GM11168 (cell line): ENCODE data around the gene GAPVD1.
"Not testable (repeated sequence)": the region's sequence is repeated elsewhere in the genome, so short reads cannot be mapped to it uniquely, and the experiment has no call there.

Source experiments
- in situ Hi-C: fragments of 300-500 bp; cut with MboI; formaldehyde crosslinking; loops from one replicate; pipeline ENCODE4 v1.12.0; 2022; ENCODE audit warnings: low sequenced_read_pairs; ENCODE audit not compliant: unreplicated experiment

The GAPVD1 gene

DNA sequence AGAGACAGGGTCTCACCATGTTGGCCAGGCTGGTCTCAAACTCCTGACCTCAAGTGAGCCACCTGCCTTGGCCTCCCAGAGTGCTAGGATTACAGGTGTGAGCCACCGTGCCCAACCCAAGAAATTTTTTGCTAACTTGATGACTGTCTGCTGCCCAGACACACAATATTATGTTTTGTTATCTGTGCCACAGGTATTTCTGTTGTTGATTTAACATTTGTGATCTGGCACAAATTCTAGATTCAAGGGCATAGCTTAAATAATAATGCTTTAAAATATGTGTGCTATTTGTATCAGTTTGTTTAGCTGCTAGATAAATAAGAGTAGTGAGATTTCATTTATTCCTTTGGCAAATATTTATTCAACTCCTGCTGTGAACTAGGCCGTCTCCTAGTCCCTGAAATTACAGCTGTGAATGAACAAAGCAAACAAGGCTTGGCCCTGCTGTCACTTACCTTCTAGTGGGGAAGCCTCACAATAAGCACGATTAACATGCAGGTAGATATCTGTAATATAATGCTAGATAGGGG, 35.3 kb downstream of the GAPVD1 start:
- in situ Hi-C loops: no loop called here

DNA sequence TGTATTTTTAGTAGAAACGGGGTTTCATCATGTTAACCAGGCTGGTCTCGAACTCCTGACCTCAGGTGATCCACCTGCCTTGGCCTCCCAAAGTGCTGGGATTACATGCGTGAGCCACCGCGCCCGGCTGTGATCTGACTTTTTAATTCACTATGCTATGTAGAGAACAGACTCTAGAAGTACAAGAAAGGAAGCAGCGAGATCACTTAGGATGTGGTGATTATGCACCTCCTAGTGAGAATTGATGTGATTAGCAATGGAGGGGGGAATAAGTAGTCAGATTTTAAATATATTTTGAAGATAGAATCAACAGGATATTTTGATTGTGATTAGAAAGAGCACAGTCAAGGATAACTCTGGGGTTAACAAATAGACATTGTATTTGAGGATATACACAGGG, 36.3 kb downstream of the GAPVD1 start:
- in situ Hi-C loops: no loop called here

- in situ Hi-C loops: no loop called here
Observed at GRCh38 chr9:125302241-125302640, 40.6 kb downstream of the GAPVD1 start.

GRCh38 chr9:125304273-125304672, 42.6 kb downstream of the GAPVD1 start:
- in situ Hi-C loops: no loop called here

DNA sequence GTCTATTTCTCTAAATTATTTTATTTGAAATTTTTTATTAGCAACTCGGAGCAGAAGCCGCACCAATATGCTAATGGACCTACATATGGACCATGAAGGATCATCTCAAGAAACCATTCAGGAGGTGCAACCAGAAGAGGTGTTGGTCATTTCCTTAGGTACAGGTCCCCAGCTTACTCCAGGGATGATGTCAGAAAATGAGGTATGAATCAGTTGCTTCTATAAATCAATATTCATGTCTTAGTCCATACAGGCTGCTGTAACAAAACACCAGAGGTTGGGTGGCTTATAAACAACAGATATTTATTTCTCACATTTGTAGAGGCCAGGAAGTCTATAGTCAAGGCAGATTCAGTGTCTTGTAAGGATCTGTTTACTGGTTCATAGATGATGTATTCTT, 50.8 kb downstream of the GAPVD1 start:
- in situ Hi-C loops: no loop called here

DNA sequence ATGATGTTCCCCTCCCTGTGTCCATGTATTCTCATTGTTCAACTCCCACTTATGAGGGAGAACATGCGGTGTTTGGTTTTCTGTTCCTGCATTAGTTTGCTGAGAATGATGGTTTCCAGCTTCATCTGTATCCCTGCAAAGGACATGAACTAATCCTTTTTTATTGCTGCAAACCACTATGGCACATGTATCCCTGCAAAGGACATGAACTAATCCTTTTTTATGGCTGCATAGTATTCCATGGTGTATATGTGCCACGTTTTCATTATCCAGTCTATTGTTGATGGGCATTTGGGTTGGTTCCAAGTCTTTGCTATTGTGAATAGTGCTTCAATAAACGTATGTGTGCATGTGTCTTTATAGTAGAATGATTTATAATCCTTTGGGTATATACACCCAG, 54.7 kb downstream of the GAPVD1 start:
- in situ Hi-C loops: not testable (repeated sequence)

DNA sequence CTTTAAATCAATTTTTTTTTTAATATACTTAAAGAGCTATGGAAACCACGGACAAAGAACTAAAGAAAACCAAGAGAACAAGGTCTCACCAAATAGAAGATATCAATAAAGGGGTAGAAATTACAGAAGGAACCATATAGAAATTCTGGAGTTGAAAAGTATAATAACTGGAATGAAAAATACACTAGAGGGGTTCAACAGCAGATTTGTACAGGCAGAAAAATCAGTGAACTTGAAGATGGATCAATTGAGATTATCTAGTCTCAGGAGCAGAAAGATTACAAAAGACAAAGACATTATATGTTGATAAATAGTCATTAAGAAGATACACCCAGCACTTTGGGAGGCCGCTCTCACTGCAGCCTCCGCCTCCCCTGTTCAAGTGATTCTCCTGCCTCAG, 56.1 kb downstream of the GAPVD1 start:
- in situ Hi-C loops: no loop called here

DNA sequence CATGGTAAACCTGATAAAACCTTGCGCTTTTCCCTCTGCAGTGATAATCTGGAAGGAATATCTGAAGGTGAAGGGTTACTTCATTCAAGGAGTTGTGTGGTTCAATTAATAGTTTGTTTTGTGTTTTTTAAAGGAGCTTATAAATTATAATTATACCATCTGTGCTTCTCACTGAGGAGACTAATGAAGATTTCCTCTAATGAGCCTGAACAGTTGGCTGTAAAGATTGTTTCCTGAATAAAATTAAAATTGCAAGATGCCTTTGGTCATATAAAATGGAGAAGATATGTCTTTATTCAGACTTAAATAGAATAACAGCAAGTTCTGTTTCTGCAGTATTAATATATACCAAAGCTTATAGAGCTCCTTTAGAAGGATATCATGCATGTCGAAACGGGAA, 59.9 kb downstream of the GAPVD1 start:
- in situ Hi-C loops: no loop called here

- in situ Hi-C loops: no loop called here
Observed at GRCh38 chr9:125323615-125324014, 62.0 kb downstream of the GAPVD1 start.

DNA sequence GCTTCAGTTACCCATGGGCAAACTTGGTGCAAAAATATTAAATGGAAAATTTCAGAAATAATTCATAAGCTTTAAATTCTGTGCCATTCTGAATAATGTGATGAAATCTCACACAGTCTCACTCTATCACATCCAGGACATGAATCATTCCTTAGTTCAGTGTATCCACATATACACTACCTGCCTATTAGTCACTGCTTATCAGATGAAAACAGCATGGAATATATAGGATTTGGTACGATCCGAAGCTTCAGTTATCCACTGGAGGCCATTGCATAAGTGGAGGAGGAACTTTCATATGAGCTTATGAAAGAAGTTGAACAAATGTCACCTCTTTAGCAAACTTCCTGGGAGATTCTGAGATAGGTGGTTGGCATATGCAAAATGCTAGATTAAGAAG, 64.2 kb downstream of the GAPVD1 start:
- in situ Hi-C loops: no loop called here

- in situ Hi-C loops: no loop called here
Observed at GRCh38 chr9:125329978-125330377, 68.4 kb downstream of the GAPVD1 start.

- in situ Hi-C loops: no loop called here
Observed at GRCh38 chr9:125330587-125330986, 69.0 kb downstream of the GAPVD1 start.

GRCh38 chr9:125332527-125332926, 70.9 kb downstream of the GAPVD1 start:
- in situ Hi-C loops: no loop called here

- in situ Hi-C loops: no loop called here
Observed at GRCh38 chr9:125337236-125337635, 75.6 kb downstream of the GAPVD1 start.

- in situ Hi-C loops: no loop called here
Observed at GRCh38 chr9:125338929-125339328, 77.3 kb downstream of the GAPVD1 start.

DNA sequence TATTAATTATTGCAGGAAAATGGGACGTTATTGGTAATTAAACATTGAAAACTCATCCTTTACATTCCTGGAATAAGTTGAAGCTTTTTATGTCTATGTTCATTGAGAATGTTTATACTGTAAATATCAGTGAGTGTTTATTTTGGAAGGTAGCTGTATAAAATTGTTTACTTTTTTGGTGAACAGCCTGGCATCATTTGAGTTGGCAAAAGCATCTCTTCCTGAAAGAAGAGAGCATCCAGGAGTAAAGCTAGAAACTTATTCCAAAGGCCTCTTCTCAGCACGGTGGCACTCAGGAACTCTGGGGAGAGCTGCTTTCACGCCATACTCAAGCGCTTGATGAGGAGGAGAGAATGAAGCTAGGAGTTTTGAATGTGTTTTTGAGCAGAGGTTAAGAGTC, 79.9 kb downstream of the GAPVD1 start:
- in situ Hi-C loops: no loop called here

GRCh38 chr9:125343518-125344275, 82.1 kb downstream of the GAPVD1 start:
- in situ Hi-C loops: no loop called here

DNA sequence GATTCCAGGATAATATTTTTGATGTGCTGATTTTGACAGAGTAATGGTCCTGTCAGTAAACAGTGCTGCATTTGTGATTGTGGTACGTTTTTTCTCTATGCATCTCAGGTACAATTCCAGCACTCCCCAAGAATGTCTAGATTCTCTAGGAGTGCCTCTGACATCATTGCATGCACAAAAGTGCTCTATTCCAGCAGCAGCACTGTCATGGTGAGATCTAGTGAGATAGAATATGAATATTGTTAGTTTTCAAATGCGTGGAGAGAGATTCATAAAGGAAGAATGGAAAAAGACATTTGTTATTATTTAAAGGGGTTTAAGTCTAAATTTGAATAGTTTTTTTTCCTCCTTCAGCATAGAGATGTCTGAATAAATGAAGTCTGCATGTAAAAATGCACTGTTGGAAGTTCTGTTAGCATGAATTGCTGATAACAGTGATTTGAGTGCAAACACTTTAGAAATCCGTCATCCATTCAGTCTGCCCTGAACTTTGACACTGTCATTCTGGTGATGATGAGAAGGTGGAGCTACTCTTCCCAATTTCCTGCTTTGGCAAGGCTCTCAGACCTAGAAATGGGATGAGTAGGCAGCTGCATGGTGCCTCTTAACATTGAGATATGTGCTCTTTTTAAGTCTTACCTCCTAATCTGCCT, 84.6 kb downstream of the GAPVD1 start:
- in situ Hi-C loops: no loop called here

DNA sequence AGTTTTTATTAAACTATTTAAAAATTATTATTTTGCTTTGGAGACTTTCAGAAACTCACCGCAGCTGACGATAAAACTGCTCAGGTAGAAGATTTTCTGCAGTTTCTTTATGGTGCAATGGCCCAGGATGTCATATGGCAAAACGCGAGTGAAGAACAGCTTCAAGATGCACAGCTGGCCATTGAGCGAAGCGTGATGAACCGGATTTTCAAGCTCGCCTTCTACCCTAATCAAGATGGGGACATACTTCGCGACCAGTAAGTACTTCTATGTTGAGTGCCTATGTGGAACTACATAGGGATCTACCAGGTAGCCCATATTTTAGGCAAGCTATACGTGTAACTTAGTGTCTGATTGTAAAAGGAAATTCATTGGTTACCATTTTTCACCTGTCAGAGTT, 94.0 kb downstream of the GAPVD1 start:
- in situ Hi-C loops: no loop called here

GRCh38 chr9:125356032-125356431, 94.4 kb downstream of the GAPVD1 start:
- in situ Hi-C loops: no loop called here

DNA sequence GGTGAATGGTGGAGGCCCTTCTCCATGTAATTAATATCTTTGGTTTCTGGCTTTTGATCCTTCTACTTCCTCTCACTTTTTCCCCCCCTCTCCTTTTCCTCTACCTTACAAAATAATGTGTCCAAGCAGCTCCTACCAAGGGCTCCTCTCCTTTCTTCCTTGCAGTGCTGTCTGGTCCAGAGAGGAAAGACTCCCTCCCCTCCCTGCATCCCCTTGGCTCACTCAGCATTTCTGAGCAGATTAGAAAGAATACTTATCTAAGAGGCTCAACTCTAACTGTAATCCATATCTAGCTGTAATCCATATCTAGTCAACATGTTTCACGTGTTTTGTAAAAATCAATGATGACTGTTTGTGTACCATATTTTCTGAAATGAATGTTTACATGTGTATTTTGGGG, 97.4 kb downstream of the GAPVD1 start:
- in situ Hi-C loops: no loop called here

DNA sequence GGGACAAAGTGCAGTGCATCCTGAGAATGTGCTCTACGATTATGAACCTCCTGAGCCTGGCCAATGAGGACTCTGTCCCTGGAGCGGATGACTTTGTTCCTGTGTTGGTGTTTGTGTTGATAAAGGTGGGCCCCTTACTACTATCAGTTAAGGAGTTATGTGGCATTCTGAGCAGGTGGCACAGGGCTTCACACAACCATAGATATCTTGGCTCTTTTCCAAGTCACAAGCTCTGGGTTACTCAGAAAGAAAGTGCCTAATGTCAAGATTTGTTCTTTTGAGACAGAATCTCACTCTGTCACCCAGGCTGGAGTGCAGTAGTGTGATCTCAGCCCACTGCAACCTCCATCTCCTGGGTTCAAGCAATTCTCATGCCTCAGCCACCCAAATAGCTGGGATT, 99.0 kb downstream of the GAPVD1 start:
- in situ Hi-C loops: no loop called here
